ENCODE measurements around the gene CACNG4.
"Not testable (repeated sequence)": the region's sequence is repeated elsewhere in the genome, so short reads cannot be mapped to it uniquely, and the experiment has no call there.

The CACNG4 gene

DNA sequence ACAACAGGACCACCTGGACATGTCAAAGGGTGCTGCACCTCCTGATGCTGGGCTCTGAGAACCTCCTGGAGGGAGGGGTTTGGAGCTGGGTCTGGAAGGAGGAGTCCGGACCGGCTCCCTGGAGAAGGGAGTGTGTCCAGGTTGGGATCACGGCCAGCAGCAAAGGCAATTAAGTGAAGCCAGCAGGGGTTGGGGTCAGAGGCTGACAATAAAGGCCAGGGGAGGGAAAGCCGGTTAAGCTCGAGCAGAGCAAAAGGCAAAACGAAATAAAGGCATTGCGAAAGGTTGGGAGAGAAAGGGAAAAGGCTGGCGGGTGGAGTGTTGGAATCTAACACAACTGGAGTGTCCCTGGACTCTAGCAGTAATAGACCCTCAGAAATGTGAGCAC is 992 bp upstream of the CACNG4 start:
- H3K4me1 Mint-ChIP-seq (ENCODE audit: low read depth): peaks cover 2% of the 10 kb centered on the region
- H3K27ac Mint-ChIP-seq: no peak overlapping the region
- H3K27me3 Mint-ChIP-seq (ENCODE audit: low read depth): peaks cover 52% of the 10 kb centered on the region
- H3K4me3 Mint-ChIP-seq: peak overlapping the region; percentile 16
- H3K9me3 Mint-ChIP-seq: no peaks in the 10 kb centered on the region
- DNase-seq (ENCODE audit: low spot score): no peak
- no peaks in the 10 kb centered on the region for H3K36me3 Mint-ChIP-seq (ENCODE audit: low read depth)

DNA sequence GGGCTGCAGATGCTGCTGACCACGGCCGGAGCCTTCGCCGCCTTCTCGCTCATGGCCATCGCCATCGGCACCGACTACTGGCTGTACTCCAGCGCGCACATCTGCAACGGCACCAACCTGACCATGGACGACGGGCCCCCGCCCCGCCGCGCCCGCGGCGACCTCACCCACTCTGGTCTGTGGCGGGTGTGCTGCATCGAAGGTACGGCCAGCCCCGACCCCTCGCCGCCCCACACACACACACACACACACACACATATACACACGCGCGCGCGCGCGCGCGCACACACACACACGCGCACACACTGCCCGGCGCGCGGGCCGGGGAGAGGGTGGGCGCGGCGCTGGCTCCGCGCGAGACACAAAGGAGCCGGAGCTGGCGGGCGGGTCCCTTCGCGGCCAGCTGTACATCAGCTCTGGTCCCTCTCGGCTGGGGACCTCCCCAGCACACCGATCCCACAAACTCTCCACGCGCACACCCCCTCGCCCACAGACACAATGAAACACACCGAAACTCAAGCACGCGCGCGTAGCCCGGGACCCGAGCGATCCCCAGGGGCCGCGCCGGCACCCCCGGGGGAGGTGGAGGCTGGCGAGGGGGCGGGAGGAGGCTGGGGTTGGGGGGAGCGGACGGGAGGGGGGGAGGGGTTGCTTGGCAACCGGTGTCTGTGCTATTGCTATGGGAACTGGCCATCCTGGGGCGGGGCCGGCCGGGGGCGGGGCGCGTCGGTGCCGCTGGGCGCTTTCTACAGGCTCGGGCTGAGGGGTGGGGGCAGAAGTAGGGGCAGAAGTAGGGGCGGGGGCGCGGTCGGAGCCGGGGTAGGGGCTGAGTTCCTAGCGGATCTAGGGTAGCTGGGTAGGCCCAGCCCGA is 658 bp downstream of the CACNG4 start:
- no peak for DNase-seq (ENCODE audit: low spot score)
- Mint-ChIP-seq H3K9me3 (no peaks in the 10 kb centered on the region), H3K4me3 (peak overlapping the region; percentile 54), H3K27me3 (ENCODE audit: low read depth) (peaks cover 57% of the 10 kb centered on the region), H3K4me1 (ENCODE audit: low read depth) (peaks cover 2% of the 10 kb centered on the region), H3K36me3 (ENCODE audit: low read depth) (no peaks in the 10 kb centered on the region), H3K27ac (no peak overlapping the region)

DNA sequence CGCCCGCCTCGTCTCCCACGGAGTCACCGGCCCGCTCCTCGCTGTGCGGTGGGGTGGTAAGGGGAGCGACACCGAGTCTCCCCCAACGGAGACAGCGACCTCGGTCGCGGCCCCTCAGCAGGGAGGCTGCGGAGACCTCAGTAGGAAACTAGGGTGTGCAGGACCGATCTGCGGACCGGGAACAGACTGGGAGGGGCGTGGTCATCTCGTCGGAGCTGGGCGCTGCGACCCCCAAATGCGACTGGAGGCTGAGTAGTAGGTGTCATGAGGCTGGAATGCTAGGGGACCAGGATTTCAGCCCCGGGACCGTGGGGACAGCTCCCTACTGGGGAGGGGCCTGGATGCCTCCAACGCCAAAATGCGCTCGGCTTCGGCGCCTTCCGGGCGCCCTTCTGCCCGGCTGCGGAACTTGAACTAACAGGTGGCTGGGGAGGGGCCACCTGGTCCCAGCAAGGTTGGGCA is 1.3 kb downstream of the CACNG4 start:
- Mint-ChIP-seq H3K9me3 (no peaks in the 10 kb centered on the region), H3K36me3 (ENCODE audit: low read depth) (no peaks in the 10 kb centered on the region)
- no peak for DNase-seq (ENCODE audit: low spot score)

DNA sequence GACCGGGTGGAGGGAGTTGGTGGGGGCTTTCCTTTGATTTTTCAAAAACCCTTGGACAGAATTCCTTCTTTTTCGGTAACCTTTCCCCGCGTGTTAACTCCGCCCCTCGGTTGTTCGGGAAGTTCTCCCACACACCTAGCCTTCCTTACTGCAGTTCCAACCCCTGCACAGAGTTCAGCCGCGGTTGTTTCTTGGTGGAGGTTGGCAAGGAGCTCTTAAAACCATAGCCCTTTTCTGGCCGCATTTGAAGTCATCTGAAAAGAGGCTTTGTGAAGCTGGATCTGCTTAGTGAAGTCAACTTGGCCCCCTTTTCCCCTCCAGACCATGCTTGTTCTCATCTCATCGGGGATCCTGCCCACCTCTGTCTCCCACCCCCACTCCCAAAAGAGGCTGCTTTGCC is 1.8 kb downstream of the CACNG4 start:
- Mint-ChIP-seq H3K27ac (no peak overlapping the region), H3K4me1 (ENCODE audit: low read depth) (peaks cover 2% of the 10 kb centered on the region), H3K36me3 (ENCODE audit: low read depth) (no peaks in the 10 kb centered on the region), H3K4me3 (peak overlapping the region; percentile 54), H3K9me3 (no peaks in the 10 kb centered on the region), H3K27me3 (ENCODE audit: low read depth) (peaks cover 58% of the 10 kb centered on the region)
- DNase-seq (ENCODE audit: low spot score): no peak

More for the DNA sequence above, 1.3 kb downstream of the CACNG4 start:
- peaks cover 57% of the 10 kb centered on the region for H3K27me3 Mint-ChIP-seq (ENCODE audit: low read depth)
- peak overlapping the region; percentile 54 for H3K4me3 Mint-ChIP-seq
- H3K4me1 Mint-ChIP-seq (ENCODE audit: low read depth): peaks cover 2% of the 10 kb centered on the region
- no peak overlapping the region for H3K27ac Mint-ChIP-seq

DNA sequence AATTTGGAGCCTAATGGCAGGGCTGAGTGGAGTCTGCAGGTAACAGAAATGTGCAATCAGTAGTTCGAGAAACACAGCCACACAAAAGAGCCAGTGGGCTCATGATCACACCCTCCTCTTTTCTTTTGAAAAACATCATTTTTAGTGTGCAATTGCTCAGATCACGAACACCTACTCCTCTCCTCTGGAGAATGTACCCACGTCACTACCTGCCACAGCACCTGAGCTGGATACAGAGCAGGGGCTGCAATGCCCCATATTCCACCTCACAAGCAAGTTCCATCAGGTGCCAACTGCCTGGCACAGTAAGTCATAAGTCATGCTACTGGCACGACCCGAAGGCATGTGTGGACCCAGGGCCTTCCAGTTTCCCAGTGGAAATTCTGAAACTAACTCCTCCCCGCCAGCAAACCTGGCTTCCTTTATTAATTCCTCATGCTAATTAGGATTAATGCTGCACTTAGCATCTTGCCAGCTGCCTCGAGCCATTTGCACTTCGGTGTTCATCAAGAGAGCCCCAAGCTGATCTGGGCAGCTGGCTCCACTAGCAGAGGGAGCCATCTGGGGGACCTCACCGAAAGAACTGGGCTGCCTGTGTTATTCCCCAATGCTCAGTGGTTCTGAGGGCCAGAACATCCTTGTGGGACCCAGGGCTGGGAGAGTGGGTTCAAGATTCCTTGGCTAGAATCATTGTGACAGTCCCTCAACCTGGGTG is 2.4 kb downstream of the CACNG4 start:
- Mint-ChIP-seq H3K9me3 (no peaks in the 10 kb centered on the region), H3K4me1 (ENCODE audit: low read depth) (peaks cover 2% of the 10 kb centered on the region), H3K4me3 (peak overlapping the region; percentile 54), H3K36me3 (ENCODE audit: low read depth) (no peaks in the 10 kb centered on the region), H3K27ac (no peak overlapping the region), H3K27me3 (ENCODE audit: low read depth) (peaks cover 64% of the 10 kb centered on the region)
- DNase-seq (ENCODE audit: low spot score): no peak

DNA sequence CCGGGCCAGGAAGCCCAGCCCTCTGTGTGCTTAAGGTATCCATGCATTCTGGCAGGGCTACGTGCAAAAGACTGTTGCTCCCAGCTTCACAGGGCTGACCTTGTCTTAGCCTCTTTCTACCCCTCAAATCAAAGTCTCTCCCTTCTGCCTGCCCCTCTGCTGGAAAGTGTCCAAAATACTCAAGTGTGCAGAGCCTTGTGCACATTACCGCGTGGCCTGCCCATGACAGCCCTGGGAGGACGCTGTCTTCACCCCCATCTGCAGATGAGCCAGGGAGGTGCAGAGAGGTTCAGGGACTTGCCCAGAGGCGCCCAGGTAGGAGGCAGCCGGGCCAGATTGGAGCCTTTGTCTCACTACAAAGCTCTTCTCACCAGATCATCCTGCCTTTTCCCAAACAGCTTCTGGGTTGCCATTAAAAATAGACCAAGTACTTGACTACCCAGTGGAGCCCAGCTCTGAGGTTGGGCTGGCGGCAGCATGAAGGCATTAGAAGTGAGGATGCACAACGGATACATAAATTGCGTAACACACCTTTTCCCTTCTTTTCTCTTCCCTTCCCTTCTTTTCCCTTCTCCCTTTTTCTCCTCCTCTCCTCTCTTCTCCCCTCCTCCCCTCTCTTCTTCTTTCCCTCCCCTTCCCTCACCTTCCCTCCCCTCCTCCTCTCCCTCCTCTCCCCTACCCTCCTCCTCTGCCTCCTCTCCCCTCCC is 3.5 kb downstream of the CACNG4 start:
- Mint-ChIP-seq H3K9me3 (no peaks in the 10 kb centered on the region), H3K27me3 (ENCODE audit: low read depth) (peaks cover 54% of the 10 kb centered on the region), H3K36me3 (ENCODE audit: low read depth) (no peaks in the 10 kb centered on the region), H3K4me3 (no peak overlapping the region), H3K27ac (no peak overlapping the region), H3K4me1 (ENCODE audit: low read depth) (peaks cover 2% of the 10 kb centered on the region)
- no peak for DNase-seq (ENCODE audit: low spot score)

DNA sequence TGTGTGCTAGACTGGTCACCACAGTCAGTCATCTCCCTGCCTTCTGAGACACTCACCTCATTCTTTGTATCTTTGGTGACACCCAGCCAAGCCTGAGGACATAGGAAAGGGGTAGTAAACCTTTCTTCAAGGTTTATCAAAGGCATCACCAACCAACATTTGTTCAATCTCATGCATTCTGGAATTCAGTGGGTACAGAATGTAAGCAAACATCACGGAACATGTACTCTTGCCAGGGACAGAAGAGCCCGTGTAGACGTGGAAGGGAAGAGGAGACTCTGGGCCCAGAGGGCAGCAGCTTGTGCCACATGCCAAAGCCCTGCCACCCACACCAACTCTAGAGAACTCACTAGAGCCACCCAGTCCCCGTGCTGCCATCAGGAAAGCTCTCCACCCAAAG is 4.4 kb downstream of the CACNG4 start:
- DNase-seq (ENCODE audit: low spot score): no peak
- Mint-ChIP-seq H3K9me3 (no peaks in the 10 kb centered on the region), H3K4me3 (no peak overlapping the region), H3K4me1 (ENCODE audit: low read depth) (peaks cover 1% of the 10 kb centered on the region), H3K27ac (no peak overlapping the region), H3K27me3 (ENCODE audit: low read depth) (peaks cover 47% of the 10 kb centered on the region), H3K36me3 (ENCODE audit: low read depth) (no peaks in the 10 kb centered on the region)

DNA sequence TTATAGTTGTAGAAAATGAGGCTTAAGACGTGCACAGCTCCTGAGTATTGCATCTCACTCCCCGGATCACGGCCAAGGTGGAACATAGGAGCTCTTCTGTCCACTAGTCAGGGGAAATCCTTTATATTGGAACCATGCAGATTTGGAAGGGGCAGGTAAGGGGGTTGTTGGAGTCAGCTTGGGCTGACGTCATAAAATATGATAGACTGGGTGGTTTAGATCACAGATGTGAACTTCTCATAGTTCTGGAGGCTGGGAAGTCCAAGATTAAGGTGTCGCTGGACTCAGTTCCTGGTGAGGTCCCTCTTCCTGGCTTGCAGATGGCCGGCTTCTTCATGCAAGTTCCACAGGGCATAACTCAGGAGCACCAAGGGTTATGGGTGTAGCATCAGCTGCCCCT is 5.6 kb downstream of the CACNG4 start:
- Mint-ChIP-seq H3K27ac (no peak overlapping the region), H3K4me3 (no peak overlapping the region), H3K9me3 (no peaks in the 10 kb centered on the region), H3K4me1 (ENCODE audit: low read depth) (no peaks in the 10 kb centered on the region), H3K36me3 (ENCODE audit: low read depth) (no peaks in the 10 kb centered on the region), H3K27me3 (ENCODE audit: low read depth) (peaks cover 46% of the 10 kb centered on the region)
- no peak for DNase-seq (ENCODE audit: low spot score)

DNA sequence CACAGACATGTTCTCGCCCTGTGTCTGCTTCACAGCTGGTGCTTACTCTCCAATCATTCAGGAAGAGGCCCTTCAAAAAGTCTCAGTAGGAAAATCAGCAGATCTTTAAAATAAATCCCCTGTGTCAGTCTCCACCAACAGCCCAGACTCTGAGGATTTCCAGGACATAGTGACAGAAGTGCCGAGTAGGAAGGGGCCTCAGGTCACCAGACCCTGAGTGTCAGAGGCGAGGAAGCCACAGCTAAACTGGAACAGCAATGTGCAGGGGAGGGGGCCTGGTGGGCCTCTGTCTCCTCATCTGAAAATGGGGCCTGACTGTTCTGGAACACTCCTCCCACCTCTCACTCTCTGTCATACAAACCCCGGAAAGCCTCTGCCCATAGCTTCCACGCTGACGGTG is 6.3 kb downstream of the CACNG4 start:
- Mint-ChIP-seq H3K4me1 (ENCODE audit: low read depth) (no peaks in the 10 kb centered on the region), H3K27ac (no peak overlapping the region), H3K27me3 (ENCODE audit: low read depth) (peaks cover 44% of the 10 kb centered on the region), H3K36me3 (ENCODE audit: low read depth) (no peaks in the 10 kb centered on the region), H3K9me3 (no peaks in the 10 kb centered on the region), H3K4me3 (no peak overlapping the region)
- DNase-seq (ENCODE audit: low spot score): no peak

DNA sequence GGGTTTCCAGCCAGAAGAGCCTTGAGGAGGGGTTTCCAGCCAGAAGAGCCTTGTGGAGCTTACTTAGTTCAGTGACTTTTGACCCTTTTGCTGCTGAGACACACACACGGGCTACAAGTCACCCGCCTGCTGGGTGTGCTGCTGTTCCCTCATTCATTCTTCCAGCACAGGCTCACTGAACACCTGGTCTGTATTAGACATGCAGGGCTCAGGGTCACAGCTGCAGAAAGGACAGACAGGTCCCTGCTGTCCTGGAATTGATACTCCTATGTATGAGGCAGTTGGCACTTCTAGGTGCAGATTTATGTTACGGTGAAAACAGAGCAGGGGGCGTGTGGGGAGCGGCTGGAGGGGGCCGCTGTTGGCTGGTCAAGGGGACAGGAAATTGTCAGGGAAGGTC is 6.8 kb downstream of the CACNG4 start:
- no peaks in the 10 kb centered on the region for H3K4me1 Mint-ChIP-seq (ENCODE audit: low read depth)
- H3K27me3 Mint-ChIP-seq (ENCODE audit: low read depth): peaks cover 41% of the 10 kb centered on the region
- no peak overlapping the region for H3K27ac Mint-ChIP-seq
- H3K9me3 Mint-ChIP-seq: no peaks in the 10 kb centered on the region
- no peak for DNase-seq (ENCODE audit: low spot score)
- no peak overlapping the region for H3K4me3 Mint-ChIP-seq
- H3K36me3 Mint-ChIP-seq (ENCODE audit: low read depth): no peaks in the 10 kb centered on the region

DNA sequence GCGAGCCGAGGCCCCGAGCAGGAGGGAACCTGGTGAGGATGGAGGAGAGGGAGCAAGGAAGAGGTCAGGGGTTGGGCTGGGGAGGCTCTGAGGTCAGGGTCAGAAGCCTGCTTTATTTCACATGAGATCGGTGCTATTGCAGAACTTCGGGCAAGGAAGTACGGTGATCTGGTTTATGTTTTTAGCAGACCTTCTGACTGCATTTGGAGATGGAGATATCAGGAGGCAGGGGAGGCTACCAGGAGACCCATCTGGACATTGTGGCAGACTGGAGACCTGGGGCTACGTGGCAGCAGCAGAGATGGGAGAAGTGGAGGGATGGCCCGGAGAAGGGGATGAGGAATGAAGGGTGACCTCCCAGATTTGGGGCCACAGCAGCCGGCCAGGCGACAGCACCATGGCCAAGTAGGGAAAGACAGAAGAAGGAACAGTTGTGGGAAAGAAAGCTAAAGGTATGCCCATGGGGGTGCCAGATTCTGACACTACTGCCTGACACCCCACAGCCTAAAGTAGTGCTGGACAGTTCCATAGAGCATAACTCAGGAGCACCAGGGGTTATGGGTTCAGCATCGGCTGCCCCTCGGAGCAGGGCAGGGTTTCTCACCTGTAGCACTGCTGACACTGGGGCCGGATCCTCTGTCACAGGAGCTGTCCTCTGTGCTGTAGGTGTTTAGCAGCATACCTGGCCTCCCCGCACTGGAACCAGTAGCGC is 7.4 kb downstream of the CACNG4 start:
- H3K4me1 Mint-ChIP-seq (ENCODE audit: low read depth): no peaks in the 10 kb centered on the region
- no peaks in the 10 kb centered on the region for H3K36me3 Mint-ChIP-seq (ENCODE audit: low read depth)
- no peak overlapping the region for H3K27ac Mint-ChIP-seq
- no peaks in the 10 kb centered on the region for H3K9me3 Mint-ChIP-seq
- H3K27me3 Mint-ChIP-seq (ENCODE audit: low read depth): peaks cover 41% of the 10 kb centered on the region
- no peak overlapping the region for H3K4me3 Mint-ChIP-seq
- DNase-seq (ENCODE audit: low spot score): no peak

DNA sequence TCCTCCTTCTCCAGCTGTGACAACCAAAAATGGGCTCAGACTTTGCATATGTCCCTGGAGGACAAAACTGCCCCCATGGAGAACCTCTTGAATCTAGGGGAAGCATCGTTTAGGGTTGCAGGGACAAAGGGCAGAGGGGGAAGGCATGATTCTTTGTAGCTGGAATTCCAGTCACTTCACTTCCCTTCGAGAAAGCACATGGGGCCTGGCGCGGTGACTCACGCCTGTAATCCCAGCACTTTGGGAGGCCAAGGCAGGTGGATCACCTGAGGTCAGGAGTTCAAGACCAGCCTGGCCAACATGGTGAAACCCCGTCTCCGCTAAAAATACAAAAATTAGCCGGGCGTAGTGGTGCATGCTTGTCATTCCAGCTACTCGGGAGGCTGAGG is 7.9 kb downstream of the CACNG4 start:
- H3K27me3 Mint-ChIP-seq (ENCODE audit: low read depth): peaks cover 41% of the 10 kb centered on the region
- H3K4me3 Mint-ChIP-seq; DNase-seq (ENCODE audit: low spot score); H3K9me3 Mint-ChIP-seq; H3K27ac Mint-ChIP-seq; H3K36me3 Mint-ChIP-seq (ENCODE audit: low read depth); H3K4me1 Mint-ChIP-seq (ENCODE audit: low read depth): not testable (repeated sequence)

DNA sequence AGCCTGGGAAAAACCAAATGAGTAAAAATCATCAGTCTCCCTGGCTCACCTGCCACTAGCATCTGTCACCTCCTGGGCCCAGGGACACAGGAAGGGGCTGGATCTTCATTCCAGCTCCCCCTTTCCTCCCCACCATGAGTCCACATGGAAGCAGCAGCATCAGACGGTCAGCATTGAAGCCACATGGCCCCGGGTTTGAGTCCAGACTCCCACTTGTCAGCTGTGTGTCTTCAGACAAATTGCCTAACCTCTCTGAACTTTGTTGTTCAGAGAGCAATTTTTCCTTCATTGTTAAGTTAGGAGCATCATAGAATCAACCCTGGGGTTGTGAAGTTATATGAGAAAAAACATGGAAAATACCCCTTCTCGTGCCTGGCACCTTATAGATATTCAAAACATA is 10.7 kb downstream of the CACNG4 start:
- Mint-ChIP-seq H3K27me3 (ENCODE audit: low read depth) (peaks cover 34% of the 10 kb centered on the region), H3K27ac (no peak overlapping the region), H3K9me3 (no peaks in the 10 kb centered on the region), H3K36me3 (ENCODE audit: low read depth) (no peaks in the 10 kb centered on the region), H3K4me3 (no peak overlapping the region), H3K4me1 (ENCODE audit: low read depth) (no peaks in the 10 kb centered on the region)
- DNase-seq (ENCODE audit: low spot score): no peak

All from T-helper 2 cell treated with Interferon-gamma antibody and Interleukin-4, amounts not matched to agents 5 μg/mL and 100 μg/mL, for 36 hours (primary cell).